Spleen (tissue), 7 donors: ENCODE data around the gene OR10P1.

Source experiments
- CTCF ChIP-seq, 11 experiments: fragments of 200-600 bp in 7 of 11; fragments of 450-650 bp in 4 of 11; sonication (generic) in 4 of 11; IDR thresholded peaks in 8 of 11; conservative IDR thresholded peaks in 3 of 11; 1 replicate in 7 of 11; 2 replicates in 4 of 11; pipeline versions ENCODE4 v1.4.0 to v1.8.0; 2016 to 2021; ENCODE audit warnings: antibody characterized with exemption in 11 of 11, inconsistent platforms in 4 of 11, mild to moderate bottlenecking in 1 of 11
- POLR2A ChIP-seq, 3 donors: fragments of 450-650 bp; IDR thresholded peaks; one replicate each; pipeline ENCODE4 v1.5.1; 2017; ENCODE audit warnings: antibody characterized with exemption in 3 of 3, mild to moderate bottlenecking in 1 of 3
- POLR2AphosphoS5 ChIP-seq, 3 donors: sonication (generic); formaldehyde crosslinking; IDR thresholded peaks; one replicate each; pipeline ENCODE4 v1.5.1; 2017; ENCODE audit warnings: antibody characterized with exemption in 3 of 3
- donor health status: DM: no; HTN: no; CAD: no; lungs with moderate emphysema.
- donor health status: DM: no; HTN: no; CAD: no.
- donor health status: DM: no; HTN: no; CAD: no.

DNA sequence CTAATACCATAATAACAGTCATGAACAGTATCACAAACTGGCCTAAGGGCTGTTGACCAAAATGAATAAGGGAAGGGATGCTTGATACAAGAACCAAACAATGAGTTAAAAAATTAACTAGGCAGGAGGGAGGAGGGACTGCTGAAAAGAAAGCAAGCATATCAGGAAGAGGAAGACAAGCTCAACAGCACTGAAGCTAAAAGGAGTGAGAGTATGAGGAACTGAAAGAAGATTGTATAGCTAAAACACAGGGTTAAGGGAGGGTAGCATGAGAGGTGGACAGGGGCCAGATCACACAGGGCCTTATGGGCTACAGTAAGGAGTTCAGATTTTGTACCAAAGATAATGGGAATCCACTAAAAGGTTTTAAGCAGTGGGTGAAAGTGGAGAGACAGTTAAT lies 36.9 kb downstream of the OR10P1 start:
- TF ChIP-seq CTCF (IDR thresholded peaks at IDR 0.05 in 8 of 11, conservative IDR thresholded peaks at IDR 0.05 in 3 of 11) (no peak), POLR2A (IDR thresholded peaks at IDR 0.05) (no peak), POLR2AphosphoS5 (IDR thresholded peaks at IDR 0.05) (peak in 1 of 3 donors; percentile 18)
